MCF 10A (cell line): ENCODE results near the gene SEL1L2. TPM values are rescaled to one million over a fixed set of nuclear protein-coding genes. Genes with fewer than 3 reads are reported as not detected.

Experiments used
- BruUV-seq: library from RNA; stranded (reverse); fragments of 400-500 nt; replicated peaks from 2 replicates; lab custom pipeline; 2021; lab: Mats Ljungman, UMichigan
- CTCF ChIA-PET: fragments of 300-600 bp; sonication (Branson Sonifier 250); formaldehyde crosslinking; extraction: SDS; loops from one replicate; lab custom pipeline; 2021; ENCODE audit warnings: antibody characterized with exemption, inconsistent platforms; lab: Yijun Ruan, JAX
- POLR2A ChIA-PET: fragments of 300-600, 350-650 bp; sonication (Branson Sonifier 250); formaldehyde crosslinking; extraction: SDS; loops from one replicate; lab custom pipeline; 2020; ENCODE audit warnings: antibody characterized with exemption, inconsistent platforms; lab: Yijun Ruan, JAX
- DNase-seq: peaks from one replicate; pipeline ENCODE4 v3.0.0-alpha.2; 2018; ENCODE audit not compliant: unreplicated experiment
- H3K27ac Mint-ChIP-seq: one replicate; pipeline ENCODE4 v1.8.0; 2022; ENCODE audit warnings: mild to moderate bottlenecking, low read depth, mixed read lengths; ENCODE audit not compliant: unreplicated experiment
- H3K27me3 Mint-ChIP-seq: one replicate; pipeline ENCODE4 v1.8.0; 2022; ENCODE audit warnings: mixed read lengths; ENCODE audit not compliant: insufficient read depth, unreplicated experiment
- H3K36me3 Mint-ChIP-seq: one replicate; pipeline ENCODE4 v1.8.0; 2022; ENCODE audit warnings: mild to moderate bottlenecking, moderate library complexity, mixed read lengths; ENCODE audit not compliant: insufficient read depth, unreplicated experiment
- H3K4me1 Mint-ChIP-seq: one replicate; pipeline ENCODE4 v1.8.0; 2022; ENCODE audit warnings: mixed read lengths; ENCODE audit not compliant: insufficient read depth, unreplicated experiment
- H3K4me3 Mint-ChIP-seq: one replicate; pipeline ENCODE4 v1.8.0; 2022; ENCODE audit warnings: mild to moderate bottlenecking, moderate library complexity, mixed read lengths; ENCODE audit not compliant: unreplicated experiment
- H3K9me3 Mint-ChIP-seq: one replicate; pipeline ENCODE4 v1.8.0; 2022; ENCODE audit warnings: mixed read lengths; ENCODE audit not compliant: unreplicated experiment
- intact Hi-C: fragments of 100-400 bp; cut with micrococcal nuclease; formaldehyde crosslinking; loops from 2 replicates; pipeline ENCODE4 v1.14.1; 2022
- total RNA-seq: library from RNA; stranded (reverse); gene quantifications from 2 replicates; pipeline ENCODE4 v1.2.3, GENCODE V29; 2022
- TF ChIP-seq, protein P1 (sequence below): fragments of 200-600 bp; IDR thresholded peaks from one replicate; pipeline ENCODE4 v1.8.0; 2022; ENCODE audit warnings: antibody characterized with exemption, mild to moderate bottlenecking; ENCODE audit not compliant: unreplicated experiment

SEL1L2 gene
- total RNA-seq, 1 experiment from 2014 or later: not detected

GRCh38 chr20:13838664-13839063 is 151.8 kb downstream of the SEL1L2 start:
- intact Hi-C loops: no loop called here
- Mint-ChIP-seq H3K27ac (no peak overlapping the region), H3K36me3 (no peaks in the 10 kb centered on the region), H3K4me3 (no peak overlapping the region), H3K9me3 (no peaks in the 10 kb centered on the region), H3K4me1 (peaks cover 13% of the 10 kb centered on the region), H3K27me3 (no peaks in the 10 kb centered on the region)
- ChIA-PET CTCF (no interaction called here), POLR2A (no interaction called here)
- TF ChIP-seq, protein P1, sequence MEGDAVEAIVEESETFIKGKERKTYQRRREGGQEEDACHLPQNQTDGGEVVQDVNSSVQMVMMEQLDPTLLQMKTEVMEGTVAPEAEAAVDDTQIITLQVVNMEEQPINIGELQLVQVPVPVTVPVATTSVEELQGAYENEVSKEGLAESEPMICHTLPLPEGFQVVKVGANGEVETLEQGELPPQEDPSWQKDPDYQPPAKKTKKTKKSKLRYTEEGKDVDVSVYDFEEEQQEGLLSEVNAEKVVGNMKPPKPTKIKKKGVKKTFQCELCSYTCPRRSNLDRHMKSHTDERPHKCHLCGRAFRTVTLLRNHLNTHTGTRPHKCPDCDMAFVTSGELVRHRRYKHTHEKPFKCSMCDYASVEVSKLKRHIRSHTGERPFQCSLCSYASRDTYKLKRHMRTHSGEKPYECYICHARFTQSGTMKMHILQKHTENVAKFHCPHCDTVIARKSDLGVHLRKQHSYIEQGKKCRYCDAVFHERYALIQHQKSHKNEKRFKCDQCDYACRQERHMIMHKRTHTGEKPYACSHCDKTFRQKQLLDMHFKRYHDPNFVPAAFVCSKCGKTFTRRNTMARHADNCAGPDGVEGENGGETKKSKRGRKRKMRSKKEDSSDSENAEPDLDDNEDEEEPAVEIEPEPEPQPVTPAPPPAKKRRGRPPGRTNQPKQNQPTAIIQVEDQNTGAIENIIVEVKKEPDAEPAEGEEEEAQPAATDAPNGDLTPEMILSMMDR: no peak
- BruUV-seq: no TSS peak
- no peak for DNase-seq

DNA sequence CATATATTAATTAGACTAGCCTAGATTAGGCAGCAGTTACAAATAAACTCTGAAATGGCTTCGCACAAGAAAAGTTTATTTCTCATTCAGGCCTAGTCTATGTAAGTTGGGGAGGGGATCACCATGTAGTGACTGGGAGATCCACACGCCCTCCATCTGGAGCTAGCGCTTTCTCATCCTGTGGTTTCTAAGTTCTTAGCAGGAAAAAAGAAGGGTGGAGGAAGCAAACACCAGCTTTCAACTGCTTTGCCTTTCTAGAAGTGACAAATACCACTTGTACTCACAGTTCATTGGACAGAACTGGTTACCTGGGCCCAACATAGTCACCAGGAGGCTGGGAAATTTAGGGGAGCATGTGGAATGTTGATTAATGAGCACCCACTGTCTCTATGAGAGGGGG is 158.9 kb downstream of the SEL1L2 start:
- CTCF ChIA-PET: interaction anchor here (0.7 to 1.8 kb wide), 2 partner anchors 11 to 67 kb away, joined by 3 to 6 read pairs; no protein-coding TSS in a partner anchor
- H3K36me3 Mint-ChIP-seq: no peaks in the 10 kb centered on the region

DNA sequence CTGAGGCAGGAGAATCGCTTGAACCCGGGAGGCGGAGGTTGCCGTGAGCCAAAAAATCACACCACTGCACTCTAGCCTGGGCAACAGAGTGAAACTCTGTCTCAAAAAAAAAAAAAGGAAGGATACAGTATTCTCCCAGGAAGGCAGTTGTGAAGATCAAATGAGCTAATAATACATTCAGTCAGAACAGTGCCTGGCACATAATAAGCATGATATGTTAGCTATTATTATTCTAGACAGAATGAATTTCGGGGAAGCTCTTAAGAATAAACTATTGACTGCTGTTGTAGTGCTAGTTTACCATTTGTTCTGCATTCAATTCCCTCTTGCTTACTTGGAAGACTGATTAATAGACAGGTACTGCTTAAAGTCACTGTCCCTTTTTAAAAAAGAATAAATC is 164.9 kb downstream of the SEL1L2 start:
- TF ChIP-seq, protein P1: no peak
- no peaks in the 10 kb centered on the region for H3K27me3 Mint-ChIP-seq
- intact Hi-C loops: no loop called here

More for the DNA sequence above, 158.9 kb downstream of the SEL1L2 start:
- Mint-ChIP-seq H3K27me3 (no peaks in the 10 kb centered on the region), H3K4me3 (no peak overlapping the region), H3K4me1 (no peaks in the 10 kb centered on the region), H3K9me3 (no peaks in the 10 kb centered on the region), H3K27ac (no peak overlapping the region)
- TF ChIP-seq, protein P1: no peak
- no peak for DNase-seq
- intact Hi-C loops: no loop called here
- BruUV-seq: no TSS peak
- POLR2A ChIA-PET: no interaction called here

DNA sequence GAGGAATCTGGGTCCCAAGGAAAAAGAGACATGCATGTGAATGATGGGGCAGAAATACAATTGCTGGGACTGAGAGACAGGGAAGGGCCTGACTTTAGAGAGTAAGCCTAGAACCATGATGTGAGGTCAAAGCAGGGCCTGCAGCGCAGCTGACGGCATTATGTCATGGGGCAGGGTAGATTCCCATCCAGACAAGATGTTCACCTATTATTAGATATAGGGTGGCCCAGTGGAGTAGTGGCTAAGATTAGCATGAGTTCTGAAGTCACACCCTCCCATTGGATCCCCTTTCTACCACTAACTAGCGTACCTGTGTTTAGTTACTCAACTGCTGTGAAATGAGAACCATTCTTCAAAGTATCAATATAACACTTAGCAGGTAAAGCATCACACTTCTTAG is 166.0 kb downstream of the SEL1L2 start:
- TF ChIP-seq, protein P1: no peak
- no TSS peak for BruUV-seq
- CTCF ChIA-PET: interaction anchor here (0.6 to 8.6 kb wide), 5 partner anchors 52 to 508 kb away, joined by 3 to 154 read pairs (median 3); no protein-coding TSS in a partner anchor

More for the DNA sequence above, 164.9 kb downstream of the SEL1L2 start:
- no peak overlapping the region for H3K27ac Mint-ChIP-seq
- BruUV-seq: no TSS peak
- CTCF ChIA-PET: interaction anchor here (0.6 to 8.6 kb wide), 3 partner anchors 54 to 229 kb away, joined by 5 to 154 read pairs (median 6); no protein-coding TSS in a partner anchor
- no peak overlapping the region for H3K4me3 Mint-ChIP-seq
- H3K4me1 Mint-ChIP-seq: no peaks in the 10 kb centered on the region
- H3K36me3 Mint-ChIP-seq: peaks cover 5% of the 10 kb centered on the region
- no peak for DNase-seq
- no peaks in the 10 kb centered on the region for H3K9me3 Mint-ChIP-seq
- POLR2A ChIA-PET: interaction anchor here (0.6 to 1.1 kb wide), 3 partner anchors 10 to 164 kb away, joined by 3 to 5 read pairs (median 3); no protein-coding TSS in a partner anchor

More for the DNA sequence above, 166.0 kb downstream of the SEL1L2 start:
- Mint-ChIP-seq H3K36me3 (peaks cover 15% of the 10 kb centered on the region), H3K4me3 (no peak overlapping the region), H3K4me1 (no peaks in the 10 kb centered on the region), H3K9me3 (no peaks in the 10 kb centered on the region), H3K27me3 (no peaks in the 10 kb centered on the region), H3K27ac (no peak overlapping the region)
- intact Hi-C loops: no loop called here
- POLR2A ChIA-PET: interaction anchor here (0.8 kb wide), 1 partner anchor 11 kb away, joined by 3 read pairs; no protein-coding TSS in a partner anchor
- no peak for DNase-seq
